NCI-H187 (cell line): ENCODE data around the gene RASGRP3.

Experiments used
- DNase-seq, 2 experiments: peaks; one replicate each; lab custom pipeline; 2025; lab: John Stamatoyannopoulos, UW

Gene RASGRP3

GRCh38 chr2:33492399-33493134, 16.1 kb downstream of the RASGRP3 start:
- DNase-seq, result no peak

- no peak for DNase-seq
Measured at GRCh38 chr2:33494155-33494779, 17.8 kb downstream of the RASGRP3 start.

- no peak for DNase-seq
Measured at GRCh38 chr2:33494877-33495641, 18.6 kb downstream of the RASGRP3 start.

- no peak for DNase-seq
Measured at GRCh38 chr2:33495683-33496082, 19.2 kb downstream of the RASGRP3 start.

GRCh38 chr2:33496150-33496549, 19.7 kb downstream of the RASGRP3 start:
- no peak for DNase-seq

- no peak for DNase-seq
Measured at GRCh38 chr2:33496726-33497125, 20.3 kb downstream of the RASGRP3 start.

GRCh38 chr2:33497221-33497650, 20.8 kb downstream of the RASGRP3 start:
- no peak for DNase-seq

- no peak for DNase-seq
Measured at GRCh38 chr2:33498291-33498956, 22.0 kb downstream of the RASGRP3 start.

- no peak for DNase-seq
Measured at GRCh38 chr2:33500177-33500576, 23.7 kb downstream of the RASGRP3 start.

- DNase-seq, result no peak
Measured at GRCh38 chr2:33502025-33502424, 25.6 kb downstream of the RASGRP3 start.

- DNase-seq, result no peak
Measured at GRCh38 chr2:33503002-33503401, 26.6 kb downstream of the RASGRP3 start.

GRCh38 chr2:33505966-33506365, 29.5 kb downstream of the RASGRP3 start:
- no peak for DNase-seq

- DNase-seq, result no peak
Measured at GRCh38 chr2:33509908-33510585, 33.6 kb downstream of the RASGRP3 start.

GRCh38 chr2:33510586-33510968, 34.1 kb downstream of the RASGRP3 start:
- DNase-seq, result no peak

- DNase-seq, result no peak
Measured at GRCh38 chr2:33511141-33511540, 34.7 kb downstream of the RASGRP3 start.

GRCh38 chr2:33512112-33512511, 35.7 kb downstream of the RASGRP3 start:
- DNase-seq, result no peak

GRCh38 chr2:33513480-33513879, 37.0 kb downstream of the RASGRP3 start:
- DNase-seq, result no peak

GRCh38 chr2:33516456-33516995, 40.1 kb downstream of the RASGRP3 start:
- no peak for DNase-seq

- no peak for DNase-seq
Measured at GRCh38 chr2:33518200-33518599, 41.8 kb downstream of the RASGRP3 start.

GRCh38 chr2:33518929-33519328, 42.5 kb downstream of the RASGRP3 start:
- no peak for DNase-seq

- no peak for DNase-seq
Measured at GRCh38 chr2:33521791-33522281, 45.4 kb downstream of the RASGRP3 start.
